Neural progenitor cell (in vitro differentiated cells): Measurements from ENCODE around the gene CCDC138. TPM values are rescaled to one million over a fixed set of nuclear protein-coding genes. Genes with fewer than 3 reads are reported as not detected.
A peak's percentile ranks its signal among the peaks of the same experiment; 100 is the strongest.

Experiments
- DNase-seq: peaks from one replicate; pipeline ENCODE4 v3.0.0-alpha.2; 2016; ENCODE audit warnings: low spot score
- H2AFZ ChIP-seq: fragments of 200-600 bp; sonication (generic); replicated peaks from 2 replicates; pipeline ENCODE4 v1.6.1; 2016; ENCODE audit warnings: antibody characterized with exemption
- H3F3A ChIP-seq: fragments of 200-600 bp; sonication (generic); 2 replicates; pipeline ENCODE4 v1.6.1; 2016; ENCODE audit warnings: antibody characterized with exemption, low read depth
- H3K27ac ChIP-seq: fragments of 200-600 bp; sonication (generic); 2 replicates; pipeline ENCODE4 v1.5.1; 2016; ENCODE audit warnings: mild to moderate bottlenecking
- H3K27me3 ChIP-seq: fragments of 200-600 bp; sonication (generic); 2 replicates; pipeline ENCODE4 v1.6.1; 2016; ENCODE audit warnings: mild to moderate bottlenecking, moderate library complexity
- H3K36me3 ChIP-seq: fragments of 200-600 bp; sonication (generic); 2 replicates; pipeline ENCODE4 v1.5.1; 2016
- H3K4me1 ChIP-seq: fragments of 200-600 bp; sonication (generic); 2 replicates; pipeline ENCODE4 v1.6.1; 2016; ENCODE audit warnings: mixed run types
- H3K4me2 ChIP-seq: fragments of 200-600 bp; sonication (generic); 2 replicates; pipeline ENCODE4 v1.6.1; 2016
- H3K4me3 ChIP-seq: fragments of 200-600 bp; sonication (generic); 2 replicates; pipeline ENCODE4 v1.5.1; 2016
- H3K79me2 ChIP-seq: fragments of 200-600 bp; sonication (generic); 2 replicates; pipeline ENCODE4 v1.6.1; 2016; ENCODE audit warnings: low read depth
- H3K9ac ChIP-seq: fragments of 200-600 bp; sonication (generic); 2 replicates; pipeline ENCODE4 v1.6.1; 2016
- H3K9me3 ChIP-seq: fragments of 200-600 bp; sonication (generic); 2 replicates; pipeline ENCODE4 v1.5.1; 2016; ENCODE audit warnings: low read depth
- H4K20me1 ChIP-seq: fragments of 200-600 bp; sonication (generic); 2 replicates; pipeline ENCODE4 v1.6.1; 2016; ENCODE audit warnings: low read depth
- H3K27ac Mint-ChIP-seq: 3 replicates; pipeline ENCODE4 v1.8.0; 2021; ENCODE audit warnings: mixed read lengths
- H3K27me3 Mint-ChIP-seq: 2 replicates; pipeline ENCODE4 v1.8.0; 2022; ENCODE audit warnings: low read depth, mild to moderate bottlenecking, inconsistent platforms, moderate library complexity, mixed read lengths; ENCODE audit not compliant: insufficient read depth
- H3K36me3 Mint-ChIP-seq: 3 replicates; pipeline ENCODE4 v1.8.0; 2021; ENCODE audit warnings: mixed read lengths
- H3K4me1 Mint-ChIP-seq: 3 replicates; pipeline ENCODE4 v1.8.0; 2021; ENCODE audit warnings: mixed read lengths
- H3K4me3 Mint-ChIP-seq: 3 replicates; pipeline ENCODE4 v1.8.0; 2021; ENCODE audit warnings: mild to moderate bottlenecking, moderate library complexity, mixed read lengths
- H3K9me3 Mint-ChIP-seq: 3 replicates; pipeline ENCODE4 v1.8.0; 2020; ENCODE audit warnings: mixed read lengths
- CTCF ChIP-seq: fragments of 200-600 bp; sonication (generic); IDR thresholded peaks from 2 replicates; pipeline ENCODE4 v1.5.1; 2017; ENCODE audit warnings: antibody characterized with exemption, mild to moderate bottlenecking
- EZH2 ChIP-seq: fragments of 200-600 bp; sonication (generic); IDR thresholded peaks from 2 replicates; pipeline ENCODE4 v1.6.1; 2017; ENCODE audit warnings: antibody characterized with exemption, mild to moderate bottlenecking, moderate library complexity
- EZH2phosphoT487 ChIP-seq: fragments of 200-600 bp; sonication (generic); IDR thresholded peaks from 2 replicates; pipeline ENCODE4 v1.6.1; 2017; ENCODE audit warnings: antibody characterized with exemption
- total RNA-seq: library from RNA; depleted of rRNA; stranded (reverse); fragments of >200 nt; gene quantifications from 2 replicates; pipeline ENCODE4 v1.2.3, GENCODE V29; 2015; ENCODE audit warnings: low replicate concordance

The CCDC138 gene
- total RNA-seq, 1 donor from 2014 or later: 92.6 TPM

- TF ChIP-seq EZH2 (no peak), CTCF (no peak), EZH2phosphoT487 (no peak)
- no peak overlapping the region for H3K4me3 Mint-ChIP-seq
- Histone ChIP-seq H4K20me1 (no peaks in the 10 kb centered on the region), H2AFZ (no peak overlapping the region), H3K4me3 (no peak overlapping the region), H3F3A (no peaks in the 10 kb centered on the region), H3K4me1 (no peaks in the 10 kb centered on the region), H3K36me3 (peaks cover 4% of the 10 kb centered on the region), H3K4me2 (no peak overlapping the region), H3K9ac (no peak overlapping the region), H3K27ac (no peak overlapping the region), H3K79me2 (no peaks in the 10 kb centered on the region), H3K9me3 (peaks cover 14% of the 10 kb centered on the region), H3K27me3 (no peaks in the 10 kb centered on the region)
- no peak overlapping the region for H3K27ac Mint-ChIP-seq
- H3K4me1 Mint-ChIP-seq: no peaks in the 10 kb centered on the region
- H3K27me3 Mint-ChIP-seq: no peaks in the 10 kb centered on the region
- H3K9me3 Mint-ChIP-seq: peaks cover 31% of the 10 kb centered on the region
- no peak for DNase-seq
- peaks cover 21% of the 10 kb centered on the region for H3K36me3 Mint-ChIP-seq
Observed at GRCh38 chr2:108893277-108893676, 106.7 kb downstream of the CCDC138 start.

GRCh38 chr2:108894766-108895165 is 108.2 kb downstream of the CCDC138 start:
- no peak overlapping the region for H3K4me2 ChIP-seq
- peaks cover 18% of the 10 kb centered on the region for H3K9me3 Mint-ChIP-seq
- H3K27ac Mint-ChIP-seq: peak overlapping the region; percentile 48
- no peak overlapping the region for H3K27ac ChIP-seq
- H3K27me3 ChIP-seq: no peaks in the 10 kb centered on the region
- H3K36me3 ChIP-seq: peaks cover under 1% of the 10 kb centered on the region
- no peaks in the 10 kb centered on the region for H3F3A ChIP-seq
- peaks cover 17% of the 10 kb centered on the region for H3K36me3 Mint-ChIP-seq
- no peak overlapping the region for H3K4me3 Mint-ChIP-seq
- H3K9me3 ChIP-seq: peaks cover 6% of the 10 kb centered on the region
- H2AFZ ChIP-seq: no peak overlapping the region
- H3K4me1 Mint-ChIP-seq: no peaks in the 10 kb centered on the region
- H3K4me1 ChIP-seq: no peaks in the 10 kb centered on the region
- TF ChIP-seq CTCF: no peak
- no peak for TF ChIP-seq EZH2phosphoT487
- TF ChIP-seq EZH2: no peak
- H3K4me3 ChIP-seq: no peak overlapping the region
- no peaks in the 10 kb centered on the region for H3K79me2 ChIP-seq
- no peaks in the 10 kb centered on the region for H3K27me3 Mint-ChIP-seq
- H3K9ac ChIP-seq: no peak overlapping the region
- H4K20me1 ChIP-seq: no peaks in the 10 kb centered on the region
- no peak for DNase-seq

GRCh38 chr2:108895188-108895587 is 108.6 kb downstream of the CCDC138 start:
- Histone ChIP-seq H3K4me2 (no peak overlapping the region), H2AFZ (no peak overlapping the region), H3K27me3 (no peaks in the 10 kb centered on the region), H3K4me3 (no peak overlapping the region), H3K27ac (no peak overlapping the region), H3K36me3 (no peaks in the 10 kb centered on the region), H3K9ac (no peak overlapping the region), H3K4me1 (no peaks in the 10 kb centered on the region), H3F3A (no peaks in the 10 kb centered on the region), H3K9me3 (peaks cover 2% of the 10 kb centered on the region), H4K20me1 (no peaks in the 10 kb centered on the region), H3K79me2 (no peaks in the 10 kb centered on the region)
- Mint-ChIP-seq H3K27me3 (no peaks in the 10 kb centered on the region), H3K4me1 (no peaks in the 10 kb centered on the region), H3K36me3 (peaks cover 16% of the 10 kb centered on the region), H3K9me3 (peaks cover 16% of the 10 kb centered on the region), H3K4me3 (no peak overlapping the region), H3K27ac (no peak overlapping the region)
- DNase-seq: no peak
- TF ChIP-seq EZH2 (no peak), EZH2phosphoT487 (no peak), CTCF (no peak)
